ENCODE measurements around the gene KLF7. TPM values are rescaled to one million over a fixed set of nuclear protein-coding genes. Genes with fewer than 3 reads are reported as not detected.

KLF7 gene
- polyA plus RNA-seq, 2 of the 4 experiments (the other 2 are of a cell fraction) = 17.8 to 29.8 TPM

DNA sequence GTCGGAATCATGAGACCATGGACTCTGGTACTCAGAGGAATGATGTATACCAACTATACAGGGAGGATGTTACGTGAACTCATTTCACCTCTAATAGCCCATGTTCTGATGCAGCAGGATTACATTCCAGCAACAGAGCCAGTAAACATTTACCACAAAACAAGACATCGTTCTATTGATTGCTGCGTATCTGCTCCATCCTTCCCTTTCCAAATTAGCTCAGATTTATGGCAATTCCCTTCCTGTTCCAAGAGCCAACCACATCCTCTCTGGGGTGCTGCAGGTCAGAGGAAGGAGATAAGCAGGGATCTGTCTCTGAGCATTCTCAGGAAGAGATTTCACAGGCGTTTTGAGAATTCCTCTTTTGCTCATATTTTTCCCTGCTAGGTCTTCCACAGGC lies 98.3 kb downstream of the KLF7 start:
- no peak for ATAC-seq
- no peak for FAIRE-seq
- no peak for DNase-seq (ENCODE audit: low read depth in 1 of 2, low spot score in 1 of 2)
- ChIA-PET POLR2A (interaction anchor here (0.6 kb wide), 1 partner anchor 29 kb away, joined by 3 read pairs; no protein-coding TSS in a partner anchor), CTCF (interaction anchor here (0.6 to 0.7 kb wide), 2 partner anchors 22 to 86 kb away, joined by 3 read pairs; no protein-coding TSS in a partner anchor)
- no peak for TF ChIP-seq PHF8 (IDR thresholded peaks at IDR 0.05; ENCODE audit: borderline replicate concordance, low read depth)
- TF ChIP-seq ZNF302 (CRISPR knock-in tag; IDR thresholded peaks at IDR 0.05) = no peak
- no peak for TF ChIP-seq FOXS1 (CRISPR knock-in tag; IDR thresholded peaks at IDR 0.05)
- TF ChIP-seq ZFP36 (IDR thresholded peaks at IDR 0.05; ENCODE audit: borderline replicate concordance, partially characterized antibody) = no peak
- TF ChIP-seq POLR2AphosphoS2 (conservative IDR thresholded peaks at IDR 0.05; ENCODE audit: low read length) = no peak
- TF ChIP-seq, protein P1, sequence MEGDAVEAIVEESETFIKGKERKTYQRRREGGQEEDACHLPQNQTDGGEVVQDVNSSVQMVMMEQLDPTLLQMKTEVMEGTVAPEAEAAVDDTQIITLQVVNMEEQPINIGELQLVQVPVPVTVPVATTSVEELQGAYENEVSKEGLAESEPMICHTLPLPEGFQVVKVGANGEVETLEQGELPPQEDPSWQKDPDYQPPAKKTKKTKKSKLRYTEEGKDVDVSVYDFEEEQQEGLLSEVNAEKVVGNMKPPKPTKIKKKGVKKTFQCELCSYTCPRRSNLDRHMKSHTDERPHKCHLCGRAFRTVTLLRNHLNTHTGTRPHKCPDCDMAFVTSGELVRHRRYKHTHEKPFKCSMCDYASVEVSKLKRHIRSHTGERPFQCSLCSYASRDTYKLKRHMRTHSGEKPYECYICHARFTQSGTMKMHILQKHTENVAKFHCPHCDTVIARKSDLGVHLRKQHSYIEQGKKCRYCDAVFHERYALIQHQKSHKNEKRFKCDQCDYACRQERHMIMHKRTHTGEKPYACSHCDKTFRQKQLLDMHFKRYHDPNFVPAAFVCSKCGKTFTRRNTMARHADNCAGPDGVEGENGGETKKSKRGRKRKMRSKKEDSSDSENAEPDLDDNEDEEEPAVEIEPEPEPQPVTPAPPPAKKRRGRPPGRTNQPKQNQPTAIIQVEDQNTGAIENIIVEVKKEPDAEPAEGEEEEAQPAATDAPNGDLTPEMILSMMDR (IDR thresholded peaks at IDR 0.05) = no peak
- TF ChIP-seq ATOH8 (CRISPR knock-in tag; IDR thresholded peaks at IDR 0.05; ENCODE audit: low read depth) = no peak
- TF ChIP-seq REST (IDR thresholded peaks at IDR 0.05) = no peak
- no peak for TF ChIP-seq CBX8 (IDR thresholded peaks at IDR 0.05)
- TF ChIP-seq HDAC2 (IDR thresholded peaks at IDR 0.05) = no peak
- Histone ChIP-seq H3K4me1 (no peaks in the 10 kb centered on the region), H3K9me3 (no peaks in the 10 kb centered on the region), H3K4me3 (no peak overlapping the region), H3K27ac (no peak overlapping the region), H3K4me2 (no peak overlapping the region)
- WGBS (ENCODE audit: missing lambda C conversion rate) = 73% methylated on average over 5 of the region's 5 CpGs

- 41% methylated on average over 3 of the region's 3 CpGs for WGBS (ENCODE audit: missing lambda C conversion rate)
- H3K4me3 ChIP-seq = no peak overlapping the region
- ChIA-PET CTCF (interaction anchor here (0.6 kb wide), 1 partner anchor 23 kb away, joined by 3 read pairs; no protein-coding TSS in a partner anchor), POLR2A (no interaction called here)
- ATAC-seq = no peak
- TF ChIP-seq JUNB (IDR thresholded peaks at IDR 0.05) = no peak
- TF ChIP-seq RAD21 (conservative IDR thresholded peaks at IDR 0.05 in 1 of 2, IDR thresholded peaks at IDR 0.05 in 1 of 2) = no peak
- TF ChIP-seq HOXB5 (CRISPR knock-in tag; IDR thresholded peaks at IDR 0.05) = no peak
- no peak for FAIRE-seq
- DNase-seq (ENCODE audit: low read depth in 1 of 2, low spot score in 1 of 2) = no peak
- no peaks in the 10 kb centered on the region for H3K9me3 ChIP-seq
- no peak overlapping the region for H3K4me2 ChIP-seq
- H3K27ac ChIP-seq = no peak overlapping the region
- H3K4me1 ChIP-seq = no peaks in the 10 kb centered on the region
Measured at GRCh38 chr2:207066791-207067460, 98.8 kb downstream of the KLF7 start.

DNA sequence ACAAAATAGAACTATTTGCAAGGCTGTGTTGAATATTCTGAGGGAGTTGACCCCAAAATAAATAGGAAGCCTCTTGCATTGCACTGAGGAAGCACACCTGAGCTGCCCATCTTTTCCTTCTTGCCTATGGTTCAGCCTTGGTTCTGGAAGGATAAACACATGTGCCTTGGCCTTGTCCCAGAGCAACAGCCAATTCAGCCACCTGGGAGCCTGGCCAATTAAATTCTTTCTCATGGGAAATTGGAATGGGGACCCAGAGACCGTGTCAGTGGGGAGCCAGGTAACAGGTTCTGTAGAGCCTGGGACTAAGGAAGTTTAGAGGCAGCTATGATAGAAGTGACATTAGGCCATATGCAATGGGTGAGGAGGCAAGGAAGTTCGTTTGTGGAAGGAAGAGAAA lies 99.6 kb downstream of the KLF7 start:
- Histone ChIP-seq H3K4me2 (no peak overlapping the region), H3K9me3 (no peaks in the 10 kb centered on the region), H3K27ac (no peak overlapping the region), H3K4me1 (no peaks in the 10 kb centered on the region), H3K4me3 (no peak overlapping the region)
- FAIRE-seq = no peak
- POLR2A ChIA-PET = no interaction called here
- ATAC-seq = no peak
- CTCF ChIA-PET = no interaction called here
- TF ChIP-seq, protein P2, sequence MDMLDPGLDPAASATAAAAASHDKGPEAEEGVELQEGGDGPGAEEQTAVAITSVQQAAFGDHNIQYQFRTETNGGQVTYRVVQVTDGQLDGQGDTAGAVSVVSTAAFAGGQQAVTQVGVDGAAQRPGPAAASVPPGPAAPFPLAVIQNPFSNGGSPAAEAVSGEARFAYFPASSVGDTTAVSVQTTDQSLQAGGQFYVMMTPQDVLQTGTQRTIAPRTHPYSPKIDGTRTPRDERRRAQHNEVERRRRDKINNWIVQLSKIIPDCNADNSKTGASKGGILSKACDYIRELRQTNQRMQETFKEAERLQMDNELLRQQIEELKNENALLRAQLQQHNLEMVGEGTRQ (IDR thresholded peaks at IDR 0.05) = no peak
- no peak for TF ChIP-seq JUN (IDR thresholded peaks at IDR 0.05)
- no peak for TF ChIP-seq HOXA7 (CRISPR knock-in tag; IDR thresholded peaks at IDR 0.05)
- TF ChIP-seq, protein P3, sequence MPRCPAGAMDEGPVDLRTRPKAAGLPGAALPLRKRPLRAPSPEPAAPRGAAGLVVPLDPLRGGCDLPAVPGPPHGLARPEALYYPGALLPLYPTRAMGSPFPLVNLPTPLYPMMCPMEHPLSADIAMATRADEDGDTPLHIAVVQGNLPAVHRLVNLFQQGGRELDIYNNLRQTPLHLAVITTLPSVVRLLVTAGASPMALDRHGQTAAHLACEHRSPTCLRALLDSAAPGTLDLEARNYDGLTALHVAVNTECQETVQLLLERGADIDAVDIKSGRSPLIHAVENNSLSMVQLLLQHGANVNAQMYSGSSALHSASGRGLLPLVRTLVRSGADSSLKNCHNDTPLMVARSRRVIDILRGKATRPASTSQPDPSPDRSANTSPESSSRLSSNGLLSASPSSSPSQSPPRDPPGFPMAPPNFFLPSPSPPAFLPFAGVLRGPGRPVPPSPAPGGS (IDR thresholded peaks at IDR 0.05) = no peak
- DNase-seq (ENCODE audit: low read depth in 1 of 2, low spot score in 1 of 2) = no peak
- WGBS (ENCODE audit: missing lambda C conversion rate) = 45% methylated on average over 2 of the region's 2 CpGs

Data from A549 (cell line).